Activated naive CD4-positive, alpha-beta T cell (primary cell): ENCODE measurements around the gene KRIT1.
"Not testable (repeated sequence)": the region's sequence is repeated elsewhere in the genome, so short reads cannot be mapped to it uniquely, and the experiment has no call there.

Experiments used
- DNase-seq, 4 experiments: peaks; one replicate each; lab custom pipeline; 2025; lab: John Stamatoyannopoulos, UW

Gene KRIT1

GRCh38 chr7:92246360-92247101 is 817 bp upstream of the KRIT1 start:
- DNase-seq = peak in 2 of 4 experiments; percentile 3 to 5

GRCh38 chr7:92244808-92245486 is 767 bp downstream of the KRIT1 start:
- DNase-seq = no peak

GRCh38 chr7:92242972-92243371 is 2.7 kb downstream of the KRIT1 start:
- no peak for DNase-seq

GRCh38 chr7:92230547-92230946 is 15.2 kb downstream of the KRIT1 start:
- no peak for DNase-seq

GRCh38 chr7:92228742-92229141 is 17.0 kb downstream of the KRIT1 start:
- DNase-seq = no peak

GRCh38 chr7:92228100-92228499 is 17.6 kb downstream of the KRIT1 start:
- no peak for DNase-seq

GRCh38 chr7:92226981-92227380 is 18.7 kb downstream of the KRIT1 start:
- DNase-seq = no peak

GRCh38 chr7:92221766-92222165 is 23.9 kb downstream of the KRIT1 start:
- DNase-seq = no peak

- no peak for DNase-seq
These were observed 39.0 kb downstream of the KRIT1 start for GRCh38 chr7:92206672-92207071.

- no peak for DNase-seq
These were observed 39.7 kb downstream of the KRIT1 start for GRCh38 chr7:92205987-92206386.

GRCh38 chr7:92200791-92201190 is 44.9 kb downstream of the KRIT1 start:
- DNase-seq = no peak

- DNase-seq = no peak
These were observed 53.4 kb downstream of the KRIT1 start for GRCh38 chr7:92192326-92192725.

GRCh38 chr7:92189246-92189645 is 56.5 kb downstream of the KRIT1 start:
- DNase-seq = not testable (repeated sequence)

- not testable (repeated sequence) for DNase-seq
These were observed 61.4 kb downstream of the KRIT1 start for GRCh38 chr7:92184294-92184693.

- DNase-seq = peak; percentile 79 to 89 (median 84)
These were observed 66.5 kb downstream of the KRIT1 start, which contains the start of gene LRRD1 for GRCh38 chr7:92178928-92179924. TSS of gene LRRD1 (minus strand) at chr7:92179142. CDS start at chr7:92165202, 13,940 bp downstream.

GRCh38 chr7:92177362-92177761 is 68.4 kb downstream of the KRIT1 start:
- DNase-seq = no peak

- not testable (repeated sequence) for DNase-seq
These were observed 76.2 kb downstream of the KRIT1 start for GRCh38 chr7:92169529-92169928.

- DNase-seq = no peak
These were observed 84.4 kb downstream of the KRIT1 start for GRCh38 chr7:92161271-92161670.

GRCh38 chr7:92158660-92159575 is 86.8 kb downstream of the KRIT1 start:
- DNase-seq = no peak

GRCh38 chr7:92156990-92157389 is 88.7 kb downstream of the KRIT1 start:
- no peak for DNase-seq

- no peak for DNase-seq
These were observed 90.5 kb downstream of the KRIT1 start for GRCh38 chr7:92155108-92155739.
